GM18858 (cell line): Measurements from ENCODE around the gene GRIK1.

Experiments
- ATAC-seq: cut with Tn5 transposase; IDR thresholded peaks from one replicate; pipeline ENCODE4 v1.9.1; 2021; ENCODE audit not compliant: unreplicated experiment

GRIK1 gene

GRCh38 chr21:29829564-29830275 lies 110.1 kb downstream of the GRIK1 start:
- no peak for ATAC-seq

GRCh38 chr21:29827647-29828046 lies 112.1 kb downstream of the GRIK1 start:
- no peak for ATAC-seq

- ATAC-seq = no peak
Measured at GRCh38 chr21:29827236-29827635, 112.6 kb downstream of the GRIK1 start.

- ATAC-seq = no peak
Measured at GRCh38 chr21:29826386-29826785, 113.4 kb downstream of the GRIK1 start.

GRCh38 chr21:29825936-29826335 lies 113.9 kb downstream of the GRIK1 start:
- no peak for ATAC-seq

- no peak for ATAC-seq
Measured at GRCh38 chr21:29825345-29825744, 114.5 kb downstream of the GRIK1 start.

- no peak for ATAC-seq
Measured at GRCh38 chr21:29822064-29822463, 117.7 kb downstream of the GRIK1 start.

GRCh38 chr21:29821230-29821629 lies 118.6 kb downstream of the GRIK1 start:
- ATAC-seq = no peak

GRCh38 chr21:29819675-29820326 lies 120.0 kb downstream of the GRIK1 start:
- ATAC-seq = no peak

- no peak for ATAC-seq
Measured at GRCh38 chr21:29818383-29818921, 121.3 kb downstream of the GRIK1 start.

- ATAC-seq = no peak
Measured at GRCh38 chr21:29817450-29817849, 122.3 kb downstream of the GRIK1 start.

- no peak for ATAC-seq
Measured at GRCh38 chr21:29812947-29813346, 126.8 kb downstream of the GRIK1 start.

- no peak for ATAC-seq
Measured at GRCh38 chr21:29810871-29811270, 128.9 kb downstream of the GRIK1 start.

- no peak for ATAC-seq
Measured at GRCh38 chr21:29808153-29808552, 131.6 kb downstream of the GRIK1 start.

GRCh38 chr21:29805105-29805504 lies 134.7 kb downstream of the GRIK1 start:
- ATAC-seq = no peak

- no peak for ATAC-seq
Measured at GRCh38 chr21:29803191-29803590, 136.6 kb downstream of the GRIK1 start.

GRCh38 chr21:29801122-29801521 lies 138.7 kb downstream of the GRIK1 start:
- ATAC-seq = no peak

GRCh38 chr21:29800056-29800455 lies 139.7 kb downstream of the GRIK1 start:
- no peak for ATAC-seq

GRCh38 chr21:29798840-29799239 lies 141.0 kb downstream of the GRIK1 start:
- no peak for ATAC-seq

GRCh38 chr21:29797155-29797554 lies 142.6 kb downstream of the GRIK1 start:
- no peak for ATAC-seq

GRCh38 chr21:29793712-29794111 lies 146.1 kb downstream of the GRIK1 start:
- ATAC-seq = no peak

- no peak for ATAC-seq
Measured at GRCh38 chr21:29789393-29789792, 150.4 kb downstream of the GRIK1 start.
